Testis (tissue), 3 donors: ENCODE results near the gene SMIM22. TPM values are rescaled to one million over a fixed set of nuclear protein-coding genes. Genes with fewer than 3 reads are reported as not detected.

Experiments
- DNase-seq: peaks from one replicate; pipeline ENCODE4 v3.0.0-alpha.2; 2019
- H3K27ac ChIP-seq, 2 donors: fragments of 200-600 bp; sonication (generic); one replicate each; pipeline ENCODE4 v1.5.1; 2019
- H3K27me3 ChIP-seq: fragments of 200-600 bp; sonication (generic); one replicate; pipeline ENCODE4 v1.5.1; 2019
- H3K36me3 ChIP-seq: fragments of 200-600 bp; sonication (generic); one replicate; pipeline ENCODE4 v1.5.1; 2017; ENCODE audit warnings: low read depth; ENCODE audit errors: missing control alignments
- H3K4me1 ChIP-seq: fragments of 200-600 bp; sonication (generic); one replicate; pipeline ENCODE4 v1.5.1; 2019
- H3K4me3 ChIP-seq, 2 donors: fragments of 200-600 bp; sonication (generic); one replicate each; pipeline ENCODE4 v1.5.1; 2017 to 2019
- H3K9me3 ChIP-seq: fragments of 200-600 bp; sonication (generic); one replicate; pipeline ENCODE4 v1.5.1; 2017
- POLR2A ChIP-seq: fragments of 450-650 bp; IDR thresholded peaks from one replicate; pipeline ENCODE4 v1.6.1; 2017; ENCODE audit warnings: antibody characterized with exemption, mild to moderate bottlenecking, moderate library complexity
- WGBS, 2 donors: methylation state at CpG; one replicate each; pipeline ENCODE4 v1.1.5; 2018; 5-methylcytosine and 5-hydroxymethylcytosine counted together
- intact Hi-C: fragments of 100-400 bp; cut with DNase I; formaldehyde crosslinking; loops from one replicate; pipeline ENCODE4 v1.15.1; 2023; ENCODE audit warnings: low total_unique reads
- polyA plus RNA-seq: library from polyadenylated mRNA; stranded (reverse); fragments of 350-450 nt; fragmentation: Illumina TruSeq; extraction: RNeasy Lipid Tissue Mini Kit (QIAGEN cat#74804); gene quantifications from one replicate; pipeline ENCODE4 v1.2.3, GENCODE V29; 2014; ENCODE audit warnings: low read depth, low replicate concordance; ENCODE audit not compliant: insufficient read depth
- total RNA-seq, 2 donors: library from RNA; depleted of rRNA; stranded (reverse); fragments of >200 nt; gene quantifications; one replicate each; pipeline ENCODE4 v1.2.3, GENCODE V29; 2016
- TF ChIP-seq, protein P1 (sequence below), 3 experiments: fragments of 450-650 bp in 2 of 3; fragments of 200-600 bp in 1 of 3; sonication (generic) in 1 of 3; IDR thresholded peaks; one replicate each; pipeline ENCODE4 v1.5.1; 2016 to 2019; ENCODE audit warnings: antibody characterized with exemption in 3 of 3, mild to moderate bottlenecking in 2 of 3, moderate library complexity in 1 of 3

SMIM22 gene
- total and polyA plus RNA-seq, 3 donors from 2014 or later, result 6.1 to 41.3 (median 9.8) TPM

- Histone ChIP-seq H3K27me3 (no peaks in the 10 kb centered on the region), H3K4me1 (peaks cover 19% of the 10 kb centered on the region), H3K9me3 (no peaks in the 10 kb centered on the region), H3K27ac (peak overlapping the region; percentile 61 to 96), H3K36me3 (no peaks in the 10 kb centered on the region), H3K4me3 (peak overlapping the region; percentile 55 to 99)
- intact Hi-C loops, result loop anchor here (10.0 kb wide), 1 partner anchor 163 kb away; no protein-coding TSS in a partner anchor
- 27 to 41% methylated on average over 17 of the region's 17 CpGs for WGBS, 2 donors
- DNase-seq, result peak; percentile 52
- TF ChIP-seq, protein P1, sequence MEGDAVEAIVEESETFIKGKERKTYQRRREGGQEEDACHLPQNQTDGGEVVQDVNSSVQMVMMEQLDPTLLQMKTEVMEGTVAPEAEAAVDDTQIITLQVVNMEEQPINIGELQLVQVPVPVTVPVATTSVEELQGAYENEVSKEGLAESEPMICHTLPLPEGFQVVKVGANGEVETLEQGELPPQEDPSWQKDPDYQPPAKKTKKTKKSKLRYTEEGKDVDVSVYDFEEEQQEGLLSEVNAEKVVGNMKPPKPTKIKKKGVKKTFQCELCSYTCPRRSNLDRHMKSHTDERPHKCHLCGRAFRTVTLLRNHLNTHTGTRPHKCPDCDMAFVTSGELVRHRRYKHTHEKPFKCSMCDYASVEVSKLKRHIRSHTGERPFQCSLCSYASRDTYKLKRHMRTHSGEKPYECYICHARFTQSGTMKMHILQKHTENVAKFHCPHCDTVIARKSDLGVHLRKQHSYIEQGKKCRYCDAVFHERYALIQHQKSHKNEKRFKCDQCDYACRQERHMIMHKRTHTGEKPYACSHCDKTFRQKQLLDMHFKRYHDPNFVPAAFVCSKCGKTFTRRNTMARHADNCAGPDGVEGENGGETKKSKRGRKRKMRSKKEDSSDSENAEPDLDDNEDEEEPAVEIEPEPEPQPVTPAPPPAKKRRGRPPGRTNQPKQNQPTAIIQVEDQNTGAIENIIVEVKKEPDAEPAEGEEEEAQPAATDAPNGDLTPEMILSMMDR (IDR thresholded peaks at IDR 0.05), result no peak
- no peak for TF ChIP-seq POLR2A
Measured at GRCh38 chr16:4767872-4768548, 27.2 kb upstream of the SMIM22 start.

DNA sequence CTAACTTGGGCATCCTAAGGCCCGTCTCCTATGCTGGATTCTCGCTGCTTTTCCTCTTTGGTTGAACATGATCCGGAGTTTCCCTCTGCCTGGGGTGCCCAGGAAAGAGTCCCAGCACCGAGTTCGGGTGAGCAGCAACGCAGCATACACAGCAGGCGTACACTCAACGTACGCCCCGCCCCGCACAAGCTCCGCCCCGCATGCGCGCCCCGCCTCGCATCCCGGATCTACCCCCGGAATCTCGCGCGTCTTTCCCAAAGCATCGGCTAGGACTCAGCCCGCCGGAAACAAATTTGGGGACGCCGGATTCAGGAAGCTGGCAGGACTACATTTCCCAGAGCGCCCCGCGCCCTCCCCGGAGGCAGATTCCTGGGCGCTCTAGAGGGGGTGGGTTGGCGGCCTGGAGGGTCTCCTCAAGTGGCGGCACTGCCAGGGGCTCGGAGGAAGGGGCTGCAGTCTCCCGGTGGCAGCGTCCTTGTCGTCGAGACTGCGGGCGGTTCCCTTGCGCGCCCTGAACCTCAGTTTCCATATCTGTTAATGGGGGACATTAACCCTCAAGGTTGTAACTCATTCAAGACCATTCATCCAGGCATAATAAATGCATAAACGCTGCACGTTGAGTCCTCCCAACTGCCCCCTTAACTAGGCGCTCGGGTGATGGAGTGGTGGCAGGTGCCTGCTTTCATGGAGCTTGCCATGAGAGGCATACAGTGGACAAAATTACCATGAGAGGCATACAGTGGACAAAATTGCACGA, 26.4 kb upstream of the SMIM22 start:
- WGBS, 2 donors, result 3 to 5% methylated on average over 16 to 48 of the region's 48 CpGs
- Histone ChIP-seq H3K4me1 (peaks cover 19% of the 10 kb centered on the region), H3K9me3 (no peaks in the 10 kb centered on the region), H3K36me3 (no peaks in the 10 kb centered on the region), H3K27me3 (no peaks in the 10 kb centered on the region), H3K4me3 (peak overlapping the region; percentile 55 to 99), H3K27ac (peak overlapping the region; percentile 71 to 96)
- TF ChIP-seq, protein P1 (IDR thresholded peaks at IDR 0.05), result no peak
- peak; percentile 25 for TF ChIP-seq POLR2A
- intact Hi-C loops, result loop anchor here (10.0 kb wide), 1 partner anchor 164 kb away; no protein-coding TSS in a partner anchor
- peak; percentile 98 for DNase-seq

GRCh38 chr16:4769306-4769638, 25.9 kb upstream of the SMIM22 start:
- Histone ChIP-seq H3K36me3 (no peaks in the 10 kb centered on the region), H3K4me1 (peaks cover 19% of the 10 kb centered on the region), H3K9me3 (no peaks in the 10 kb centered on the region), H3K27me3 (no peaks in the 10 kb centered on the region), H3K27ac (peak overlapping the region; percentile 71 to 96), H3K4me3 (peak overlapping the region in 1 of 2 donors; percentile 99)
- intact Hi-C loops, result loop anchor here (10.0 kb wide), 1 partner anchor 164 kb away; no protein-coding TSS in a partner anchor
- 30 to 44% methylated on average over 7 of the region's 7 CpGs for WGBS, 2 donors
- no peak for DNase-seq
- TF ChIP-seq, protein P1 (IDR thresholded peaks at IDR 0.05), result no peak
- TF ChIP-seq POLR2A, result no peak

DNA sequence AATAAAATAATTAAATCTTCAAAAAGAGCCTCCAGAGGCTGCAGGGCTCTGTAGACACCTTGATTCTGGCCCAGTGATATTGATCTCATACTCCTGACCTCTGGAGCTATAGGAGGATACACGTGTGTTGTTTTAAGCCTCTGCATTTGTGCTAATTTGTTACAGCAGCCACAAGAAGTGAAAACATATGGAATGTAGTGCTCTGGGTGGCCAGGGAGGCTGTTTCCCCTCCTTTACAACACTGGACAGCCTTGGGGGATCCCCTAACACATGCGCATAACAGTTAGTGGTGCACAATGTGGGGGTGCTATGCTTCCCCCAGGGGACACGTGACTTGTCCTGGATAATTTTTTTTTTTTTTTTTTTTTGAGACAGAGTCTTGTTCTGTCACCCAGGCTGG, 23.5 kb upstream of the SMIM22 start:
- WGBS, 2 donors, result 63 to 65% methylated on average over 3 of the region's 3 CpGs

More for the DNA sequence above, 23.5 kb upstream of the SMIM22 start:
- Histone ChIP-seq H3K36me3 (no peaks in the 10 kb centered on the region), H3K27ac (no peak overlapping the region), H3K9me3 (no peaks in the 10 kb centered on the region), H3K27me3 (no peaks in the 10 kb centered on the region), H3K4me3 (no peak overlapping the region), H3K4me1 (peaks cover 8% of the 10 kb centered on the region)
- intact Hi-C loops, result no loop called here
- DNase-seq, result no peak
- no peak for TF ChIP-seq POLR2A
- TF ChIP-seq, protein P1 (IDR thresholded peaks at IDR 0.05), result no peak
